ENCODE results near the gene TMCC3.

Gene TMCC3

GRCh38 chr12:94534278-94534677 lies 116.1 kb downstream of the TMCC3 start:
- Histone ChIP-seq H3K9me2 (ENCODE audit: low read depth, low read length) (no peaks in the 10 kb centered on the region), H3K27me3 (ENCODE audit: insufficient read depth, low read length) (0 out of 2 replicates have a peak, but pooled peaks cover 6% of the 10 kb centered on the region), H3K4me3 (ENCODE audit: low read depth, low read length, poor library complexity, severe bottlenecking) (no peak overlapping the region), H2AFZ (ENCODE audit: low read length) (no peak overlapping the region), H3K9me3 (ENCODE audit: low read length) (no peaks in the 10 kb centered on the region), H3K4me1 (ENCODE audit: insufficient read depth, low read length, severe bottlenecking) (no peaks in the 10 kb centered on the region), H3K36me3 (ENCODE audit: insufficient read depth, low read length) (no peaks in the 10 kb centered on the region), H4K20me1 (ENCODE audit: insufficient read depth, low read length) (no peaks in the 10 kb centered on the region), H3F3A (ENCODE audit: insufficient read depth, low read length) (no peaks in the 10 kb centered on the region), H3K9ac (ENCODE audit: low read length) (no peak overlapping the region), H3K27ac (ENCODE audit: low read depth, low read length, poor library complexity, severe bottlenecking) (no peak overlapping the region), H3K79me2 (ENCODE audit: insufficient read depth, low read length) (no peaks in the 10 kb centered on the region), H3K4me2 (ENCODE audit: low read length) (no peak overlapping the region)
- TF ChIP-seq CTCF (IDR thresholded peaks at IDR 0.05; ENCODE audit: low read length) (no peak), EZH2 (IDR thresholded peaks at IDR 0.05; ENCODE audit: borderline replicate concordance, low read length) (no peak)

- no peaks in the 10 kb centered on the region for H3K79me2 ChIP-seq (ENCODE audit: insufficient read depth, low read length)
- no peaks in the 10 kb centered on the region for H3K9me3 ChIP-seq (ENCODE audit: low read length)
- no peaks in the 10 kb centered on the region for H3K36me3 ChIP-seq (ENCODE audit: insufficient read depth, low read length)
- H4K20me1 ChIP-seq (ENCODE audit: insufficient read depth, low read length): no peaks in the 10 kb centered on the region
- no peaks in the 10 kb centered on the region for H3K4me1 ChIP-seq (ENCODE audit: insufficient read depth, low read length, severe bottlenecking)
- no peak overlapping the region for H3K4me2 ChIP-seq (ENCODE audit: low read length)
- H3K9ac ChIP-seq (ENCODE audit: low read length): no peak overlapping the region
- 0 out of 2 replicates have a peak, but pooled peaks cover 6% of the 10 kb centered on the region for H3K27me3 ChIP-seq (ENCODE audit: insufficient read depth, low read length)
- H3K9me2 ChIP-seq (ENCODE audit: low read depth, low read length): no peaks in the 10 kb centered on the region
- TF ChIP-seq CTCF (IDR thresholded peaks at IDR 0.05; ENCODE audit: low read length) (peak; percentile 89), EZH2 (IDR thresholded peaks at IDR 0.05; ENCODE audit: borderline replicate concordance, low read length) (no peak)
- no peaks in the 10 kb centered on the region for H3F3A ChIP-seq (ENCODE audit: insufficient read depth, low read length)
- no peak overlapping the region for H3K4me3 ChIP-seq (ENCODE audit: low read depth, low read length, poor library complexity, severe bottlenecking)
- H3K27ac ChIP-seq (ENCODE audit: low read depth, low read length, poor library complexity, severe bottlenecking): no peak overlapping the region
- H2AFZ ChIP-seq (ENCODE audit: low read length): no peak overlapping the region
Observed at GRCh38 chr12:94532490-94533422, 117.6 kb downstream of the TMCC3 start.

GRCh38 chr12:94531196-94531720 lies 119.1 kb downstream of the TMCC3 start:
- no peaks in the 10 kb centered on the region for H3K9me2 ChIP-seq (ENCODE audit: low read depth, low read length)
- H3K27me3 ChIP-seq (ENCODE audit: insufficient read depth, low read length): 0 out of 2 replicates have a peak, but pooled peaks cover 6% of the 10 kb centered on the region
- no peaks in the 10 kb centered on the region for H3K9me3 ChIP-seq (ENCODE audit: low read length)
- no peak overlapping the region for H3K4me2 ChIP-seq (ENCODE audit: low read length)
- H4K20me1 ChIP-seq (ENCODE audit: insufficient read depth, low read length): no peaks in the 10 kb centered on the region
- H2AFZ ChIP-seq (ENCODE audit: low read length): no peak overlapping the region
- no peak overlapping the region for H3K4me3 ChIP-seq (ENCODE audit: low read depth, low read length, poor library complexity, severe bottlenecking)
- no peaks in the 10 kb centered on the region for H3F3A ChIP-seq (ENCODE audit: insufficient read depth, low read length)
- H3K27ac ChIP-seq (ENCODE audit: low read depth, low read length, poor library complexity, severe bottlenecking): no peak overlapping the region
- H3K36me3 ChIP-seq (ENCODE audit: insufficient read depth, low read length): no peaks in the 10 kb centered on the region
- H3K4me1 ChIP-seq (ENCODE audit: insufficient read depth, low read length, severe bottlenecking): no peaks in the 10 kb centered on the region
- no peak overlapping the region for H3K9ac ChIP-seq (ENCODE audit: low read length)
- H3K79me2 ChIP-seq (ENCODE audit: insufficient read depth, low read length): no peaks in the 10 kb centered on the region
- TF ChIP-seq EZH2 (IDR thresholded peaks at IDR 0.05; ENCODE audit: borderline replicate concordance, low read length) (no peak), CTCF (IDR thresholded peaks at IDR 0.05; ENCODE audit: low read length) (no peak)

Measured in OCI-LY1 (cell line).